GM10266 (cell line): ENCODE data around the gene IDH2.

Source experiments
- DNase-seq: peaks from one replicate; pipeline ENCODE4 v3.0.0; 2012; ENCODE audit errors: extremely low spot score
- TF ChIP-seq, protein P1 (sequence below): IDR thresholded peaks from 2 replicates; pipeline ENCODE4 v1.5.1; 2012; ENCODE audit warnings: mild to moderate bottlenecking, low read depth; ENCODE audit not compliant: control insufficient read depth, insufficient read depth; ENCODE audit errors: missing control alignments

Gene IDH2

DNA sequence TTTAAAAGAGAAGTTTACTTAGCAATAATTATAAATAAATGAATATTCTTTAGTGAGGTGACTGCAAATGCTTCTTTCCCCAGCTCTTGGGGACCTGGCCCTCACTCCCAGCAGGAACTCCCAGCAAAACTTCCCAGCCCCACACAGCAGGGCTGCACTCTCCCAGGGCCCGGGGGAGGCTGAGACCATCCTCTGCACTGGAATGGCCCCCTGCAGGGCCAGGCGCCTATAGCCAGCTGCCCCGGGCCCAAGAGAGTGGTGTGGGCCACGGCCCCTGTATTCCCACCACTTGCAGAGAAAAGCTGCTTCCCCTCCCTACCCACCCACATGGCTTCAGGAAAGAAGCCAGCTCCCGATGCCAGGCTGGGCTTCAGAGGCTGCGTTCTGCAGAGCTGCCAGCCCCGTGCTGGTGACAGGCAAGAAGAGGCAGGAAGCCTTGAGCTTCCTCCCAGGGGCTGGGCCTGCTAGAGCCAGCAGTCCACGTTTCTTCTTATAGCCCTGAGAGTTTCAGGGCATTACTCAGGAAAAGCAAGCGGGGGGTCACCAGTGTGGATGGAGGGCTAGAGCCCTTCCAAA lies 20.0 kb downstream of the IDH2 start:
- TF ChIP-seq, protein P1, sequence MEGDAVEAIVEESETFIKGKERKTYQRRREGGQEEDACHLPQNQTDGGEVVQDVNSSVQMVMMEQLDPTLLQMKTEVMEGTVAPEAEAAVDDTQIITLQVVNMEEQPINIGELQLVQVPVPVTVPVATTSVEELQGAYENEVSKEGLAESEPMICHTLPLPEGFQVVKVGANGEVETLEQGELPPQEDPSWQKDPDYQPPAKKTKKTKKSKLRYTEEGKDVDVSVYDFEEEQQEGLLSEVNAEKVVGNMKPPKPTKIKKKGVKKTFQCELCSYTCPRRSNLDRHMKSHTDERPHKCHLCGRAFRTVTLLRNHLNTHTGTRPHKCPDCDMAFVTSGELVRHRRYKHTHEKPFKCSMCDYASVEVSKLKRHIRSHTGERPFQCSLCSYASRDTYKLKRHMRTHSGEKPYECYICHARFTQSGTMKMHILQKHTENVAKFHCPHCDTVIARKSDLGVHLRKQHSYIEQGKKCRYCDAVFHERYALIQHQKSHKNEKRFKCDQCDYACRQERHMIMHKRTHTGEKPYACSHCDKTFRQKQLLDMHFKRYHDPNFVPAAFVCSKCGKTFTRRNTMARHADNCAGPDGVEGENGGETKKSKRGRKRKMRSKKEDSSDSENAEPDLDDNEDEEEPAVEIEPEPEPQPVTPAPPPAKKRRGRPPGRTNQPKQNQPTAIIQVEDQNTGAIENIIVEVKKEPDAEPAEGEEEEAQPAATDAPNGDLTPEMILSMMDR, result no peak

DNA sequence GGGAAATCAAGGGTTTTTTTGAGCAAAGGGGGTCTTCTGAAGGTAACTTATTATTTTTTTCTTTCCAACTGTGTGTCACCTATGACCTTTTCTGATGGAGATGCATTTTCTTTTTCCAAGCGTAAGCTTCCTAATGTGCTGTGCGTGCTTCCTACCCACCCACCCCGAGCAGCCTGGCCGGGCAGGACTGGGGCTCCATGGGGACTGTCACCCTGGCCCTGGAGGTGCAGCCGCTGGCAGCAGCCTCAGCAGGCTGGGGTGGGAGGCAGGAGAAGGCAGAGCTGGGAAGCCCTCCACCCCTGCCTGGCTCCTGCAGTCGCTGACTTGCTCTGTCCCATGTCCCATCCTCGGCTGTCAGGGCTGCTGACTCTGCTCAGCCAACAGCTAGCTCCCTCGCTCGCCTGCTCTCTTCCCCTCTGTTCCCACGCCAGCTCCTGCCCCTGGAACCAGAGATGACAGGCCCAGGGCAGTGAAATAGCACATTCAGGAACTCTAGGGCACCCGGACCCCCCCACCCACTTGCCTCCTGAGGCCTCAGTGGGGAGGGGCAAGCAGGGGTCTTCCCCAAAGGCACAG lies 21.4 kb downstream of the IDH2 start:
- no peak for DNase-seq
- TF ChIP-seq, protein P1, result no peak

More for the DNA sequence above, 20.0 kb downstream of the IDH2 start:
- no peak for DNase-seq

DNA sequence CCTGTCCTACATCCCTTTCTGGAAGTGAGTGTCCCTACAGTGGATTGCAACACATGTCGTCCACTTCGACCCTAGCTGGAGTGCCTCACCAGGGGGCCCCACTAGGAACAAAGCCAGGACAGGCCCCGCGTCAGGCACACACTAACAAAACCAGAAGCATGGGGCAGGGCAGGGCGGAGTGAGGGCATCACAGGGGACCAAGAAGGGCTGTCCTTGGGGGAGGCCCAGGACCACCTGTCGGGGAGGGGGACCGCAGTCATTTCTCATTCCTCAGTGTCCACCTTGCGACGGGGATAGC lies 21.9 kb downstream of the IDH2 start:
- TF ChIP-seq, protein P1, result no peak
- no peak for DNase-seq

DNA sequence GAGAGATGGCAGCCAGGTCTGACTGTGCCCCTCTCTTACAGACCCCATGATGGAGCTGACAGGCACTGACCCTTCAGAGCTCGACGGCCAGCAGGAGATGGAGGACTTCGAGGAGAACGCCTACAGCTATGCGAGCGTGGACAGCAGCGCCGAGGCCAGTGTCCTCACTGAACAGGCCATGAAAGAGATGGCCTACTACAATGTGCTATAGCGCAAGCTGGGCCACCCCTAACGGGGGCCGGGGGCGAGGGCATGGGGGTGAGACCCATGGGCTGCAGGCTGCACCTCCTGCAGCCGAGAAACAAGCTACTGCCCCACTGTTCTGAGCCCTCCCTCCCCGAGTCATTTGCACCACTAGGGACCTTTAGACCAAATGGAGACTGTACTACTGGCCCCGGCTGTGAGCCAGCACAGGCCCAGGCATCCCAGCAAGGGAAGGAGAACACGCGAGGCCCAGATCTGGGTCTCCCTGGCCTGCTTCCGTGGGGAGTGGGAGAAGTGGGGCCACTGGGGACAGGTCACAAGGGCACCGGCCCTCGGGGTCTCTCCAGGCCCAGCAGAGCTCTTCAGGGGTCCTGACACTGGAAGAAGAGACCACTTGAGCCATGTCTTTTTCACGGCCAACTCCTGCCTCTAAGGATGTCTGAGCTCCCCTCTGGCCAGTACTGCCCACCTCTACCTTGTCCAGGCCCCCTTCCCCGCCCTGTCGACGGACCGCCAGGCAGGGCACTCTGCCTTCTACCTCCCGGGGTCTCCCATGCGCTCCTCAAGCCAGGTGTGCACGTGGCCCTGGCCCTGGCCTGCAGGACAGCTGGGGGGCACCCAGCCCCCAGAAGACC lies 22.4 kb downstream of the IDH2 start:
- TF ChIP-seq, protein P1, result no peak
- no peak for DNase-seq

DNA sequence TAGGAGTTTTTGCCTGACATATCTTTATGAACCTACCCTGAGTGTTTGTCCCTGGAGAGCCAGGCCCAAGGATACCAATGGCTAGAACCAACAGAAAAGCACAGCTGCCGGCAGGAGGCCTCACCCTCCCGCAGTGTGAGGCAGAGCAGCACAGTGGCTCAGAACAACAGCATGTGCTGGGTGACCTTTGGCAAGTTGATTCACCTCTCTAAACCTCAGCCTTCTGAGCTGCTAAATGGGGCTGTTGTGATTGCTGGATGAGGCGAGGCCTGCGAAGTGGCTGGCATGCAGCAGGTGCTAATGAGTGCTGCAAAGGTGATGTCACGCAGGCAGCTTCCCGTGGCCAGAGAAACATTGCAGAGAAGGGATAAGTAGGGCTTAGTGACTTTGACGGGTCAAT lies 23.3 kb downstream of the IDH2 start:
- TF ChIP-seq, protein P1, result no peak

DNA sequence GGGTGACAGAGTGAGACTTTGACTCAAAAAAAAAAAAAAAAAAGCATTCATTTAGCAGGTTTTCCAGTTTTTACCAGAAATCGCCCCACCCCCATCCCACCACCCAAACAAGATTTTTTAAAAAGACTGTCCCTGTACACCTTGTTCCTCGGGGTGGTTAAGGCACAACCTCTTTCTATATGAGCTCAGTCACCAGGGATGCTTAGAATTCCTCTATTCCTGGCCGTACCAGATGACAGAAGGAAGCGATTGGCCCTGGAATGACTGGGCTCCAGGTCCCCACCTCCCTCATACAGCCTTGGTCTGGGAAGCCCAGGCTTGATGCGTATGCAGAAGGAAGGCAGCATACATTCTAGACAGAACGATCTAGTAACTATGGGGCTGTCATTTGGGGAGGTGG lies 25.6 kb downstream of the IDH2 start:
- TF ChIP-seq, protein P1, result no peak
- no peak for DNase-seq

More for the DNA sequence above, 23.3 kb downstream of the IDH2 start:
- DNase-seq, result no peak

DNA sequence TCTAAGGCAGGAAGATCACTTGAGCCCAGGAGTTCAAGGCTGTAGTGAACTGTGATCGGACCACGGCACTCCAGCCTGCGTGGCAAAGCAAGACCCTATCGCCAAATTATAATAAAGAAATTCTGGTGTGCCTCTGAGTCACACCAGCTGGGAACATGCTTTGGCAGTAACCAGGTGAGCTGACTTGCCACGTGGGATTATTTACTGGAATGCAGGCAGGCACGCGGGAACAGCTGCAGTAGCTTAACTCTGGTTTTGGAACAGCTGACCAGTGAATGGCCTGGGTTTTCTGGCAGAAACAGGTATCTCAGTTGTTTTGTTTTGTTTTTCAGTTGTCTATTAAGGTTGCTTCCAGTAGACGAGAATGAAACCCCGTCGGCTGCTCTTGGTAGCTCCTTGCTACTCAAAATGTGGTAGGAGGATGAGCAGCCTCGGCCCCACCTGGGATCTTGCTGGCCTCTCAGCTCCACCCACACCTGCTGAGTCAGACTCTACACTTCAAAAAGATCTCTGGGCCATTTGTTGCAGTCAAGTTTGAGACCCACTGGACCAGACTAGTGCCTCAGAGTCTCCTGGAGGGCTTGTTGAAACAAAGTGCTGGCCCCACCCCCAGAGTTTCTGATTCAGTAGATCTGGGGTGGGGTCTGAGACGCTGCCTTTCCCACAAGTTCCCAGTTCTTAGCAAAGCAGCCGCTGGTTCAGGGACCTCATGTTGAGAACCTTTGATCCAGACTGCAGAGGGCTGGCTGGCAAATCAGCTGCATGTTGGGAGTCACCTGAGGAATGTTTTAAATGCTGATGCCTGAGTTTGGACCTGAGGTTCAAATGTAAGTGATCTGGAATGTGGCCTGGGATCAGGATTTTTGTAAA lies 26.6 kb downstream of the IDH2 start:
- TF ChIP-seq, protein P1, result no peak
- DNase-seq, result no peak
